Measurements from ENCODE around the gene SLC10A7.

The SLC10A7 gene

GRCh38 chr4:146428298-146428697 lies 93.4 kb downstream of the SLC10A7 start:
- no peak for DNase-seq (ENCODE audit: low read depth, low spot score)
- Histone ChIP-seq H3K4me1 (ENCODE audit: insufficient read depth, insufficient read length) (no peaks in the 10 kb centered on the region), H3K36me3 (ENCODE audit: insufficient read depth, insufficient read length, low read length) (no peaks in the 10 kb centered on the region), H3K4me3 (ENCODE audit: insufficient read length, low read depth) (no peak overlapping the region), H3K27me3 (ENCODE audit: insufficient read depth, insufficient read length) (no peaks in the 10 kb centered on the region), H3K9me3 (ENCODE audit: insufficient read depth, low read length) (no peaks in the 10 kb centered on the region), H3K9ac (ENCODE audit: insufficient read length, low read depth) (no peak overlapping the region)
- TF ChIP-seq SUZ12 (IDR thresholded peaks at IDR 0.05; ENCODE audit: extremely low read depth, insufficient read depth, insufficient read length) = no peak
- no peak for TF ChIP-seq YY1 (IDR thresholded peaks at IDR 0.05; ENCODE audit: insufficient read depth, insufficient read length)
- TF ChIP-seq ZNF274 (IDR thresholded peaks at IDR 0.05; ENCODE audit: low read depth, low read length) = no peak

- Histone ChIP-seq H3K4me3 (ENCODE audit: insufficient read length, low read depth) (no peak overlapping the region), H3K9me3 (ENCODE audit: insufficient read depth, low read length) (no peaks in the 10 kb centered on the region), H3K36me3 (ENCODE audit: insufficient read depth, insufficient read length, low read length) (no peaks in the 10 kb centered on the region), H3K9ac (ENCODE audit: insufficient read length, low read depth) (no peak overlapping the region), H3K27me3 (ENCODE audit: insufficient read depth, insufficient read length) (no peaks in the 10 kb centered on the region), H3K4me1 (ENCODE audit: insufficient read depth, insufficient read length) (no peaks in the 10 kb centered on the region)
- no peak for TF ChIP-seq YY1 (IDR thresholded peaks at IDR 0.05; ENCODE audit: insufficient read depth, insufficient read length)
- TF ChIP-seq ZNF274 (IDR thresholded peaks at IDR 0.05; ENCODE audit: low read depth, low read length) = no peak
- no peak for TF ChIP-seq SUZ12 (IDR thresholded peaks at IDR 0.05; ENCODE audit: extremely low read depth, insufficient read depth, insufficient read length)
- DNase-seq (ENCODE audit: low read depth, low spot score) = no peak
These were observed 103.9 kb downstream of the SLC10A7 start for GRCh38 chr4:146417822-146418221.

GRCh38 chr4:146415829-146416228 lies 105.9 kb downstream of the SLC10A7 start:
- no peaks in the 10 kb centered on the region for H3K9me3 ChIP-seq (ENCODE audit: insufficient read depth, low read length)
- no peaks in the 10 kb centered on the region for H3K27me3 ChIP-seq (ENCODE audit: insufficient read depth, insufficient read length)
- no peaks in the 10 kb centered on the region for H3K36me3 ChIP-seq (ENCODE audit: insufficient read depth, insufficient read length, low read length)
- DNase-seq (ENCODE audit: low read depth, low spot score) = no peak
- no peak for TF ChIP-seq SUZ12 (IDR thresholded peaks at IDR 0.05; ENCODE audit: extremely low read depth, insufficient read depth, insufficient read length)
- no peak for TF ChIP-seq ZNF274 (IDR thresholded peaks at IDR 0.05; ENCODE audit: low read depth, low read length)
- no peak for TF ChIP-seq YY1 (IDR thresholded peaks at IDR 0.05; ENCODE audit: insufficient read depth, insufficient read length)
- H3K4me1 ChIP-seq (ENCODE audit: insufficient read depth, insufficient read length) = no peaks in the 10 kb centered on the region
- no peak overlapping the region for H3K4me3 ChIP-seq (ENCODE audit: insufficient read length, low read depth)
- H3K9ac ChIP-seq (ENCODE audit: insufficient read length, low read depth) = no peak overlapping the region

- H3K36me3 ChIP-seq (ENCODE audit: insufficient read depth, insufficient read length, low read length) = no peaks in the 10 kb centered on the region
- H3K9ac ChIP-seq (ENCODE audit: insufficient read length, low read depth) = no peak overlapping the region
- no peak for TF ChIP-seq SUZ12 (IDR thresholded peaks at IDR 0.05; ENCODE audit: extremely low read depth, insufficient read depth, insufficient read length)
- no peak for TF ChIP-seq ZNF274 (IDR thresholded peaks at IDR 0.05; ENCODE audit: low read depth, low read length)
- no peak for TF ChIP-seq YY1 (IDR thresholded peaks at IDR 0.05; ENCODE audit: insufficient read depth, insufficient read length)
- H3K9me3 ChIP-seq (ENCODE audit: insufficient read depth, low read length) = no peaks in the 10 kb centered on the region
- H3K4me1 ChIP-seq (ENCODE audit: insufficient read depth, insufficient read length) = no peaks in the 10 kb centered on the region
- H3K4me3 ChIP-seq (ENCODE audit: insufficient read length, low read depth) = no peak overlapping the region
- H3K27me3 ChIP-seq (ENCODE audit: insufficient read depth, insufficient read length) = no peaks in the 10 kb centered on the region
- DNase-seq (ENCODE audit: low read depth, low spot score) = no peak
These were observed 114.1 kb downstream of the SLC10A7 start for GRCh38 chr4:146407669-146408084.

GRCh38 chr4:146407257-146407656 lies 114.5 kb downstream of the SLC10A7 start:
- no peaks in the 10 kb centered on the region for H3K27me3 ChIP-seq (ENCODE audit: insufficient read depth, insufficient read length)

GRCh38 chr4:146401274-146401673 lies 120.5 kb downstream of the SLC10A7 start:
- DNase-seq (ENCODE audit: low read depth, low spot score) = no peak
- TF ChIP-seq ZNF274 (IDR thresholded peaks at IDR 0.05; ENCODE audit: low read depth, low read length) = no peak
- no peak for TF ChIP-seq SUZ12 (IDR thresholded peaks at IDR 0.05; ENCODE audit: extremely low read depth, insufficient read depth, insufficient read length)
- no peak for TF ChIP-seq YY1 (IDR thresholded peaks at IDR 0.05; ENCODE audit: insufficient read depth, insufficient read length)
- Histone ChIP-seq H3K9ac (ENCODE audit: insufficient read length, low read depth) (no peak overlapping the region), H3K9me3 (ENCODE audit: insufficient read depth, low read length) (no peaks in the 10 kb centered on the region), H3K4me3 (ENCODE audit: insufficient read length, low read depth) (no peak overlapping the region), H3K27me3 (ENCODE audit: insufficient read depth, insufficient read length) (no peaks in the 10 kb centered on the region), H3K4me1 (ENCODE audit: insufficient read depth, insufficient read length) (no peaks in the 10 kb centered on the region), H3K36me3 (ENCODE audit: insufficient read depth, insufficient read length, low read length) (no peaks in the 10 kb centered on the region)

More at GRCh38 chr4:146407257-146407656, 114.5 kb downstream of the SLC10A7 start:
- Histone ChIP-seq H3K4me3 (ENCODE audit: insufficient read length, low read depth) (no peak overlapping the region), H3K9me3 (ENCODE audit: insufficient read depth, low read length) (no peaks in the 10 kb centered on the region), H3K36me3 (ENCODE audit: insufficient read depth, insufficient read length, low read length) (no peaks in the 10 kb centered on the region), H3K4me1 (ENCODE audit: insufficient read depth, insufficient read length) (no peaks in the 10 kb centered on the region), H3K9ac (ENCODE audit: insufficient read length, low read depth) (no peak overlapping the region)
- TF ChIP-seq ZNF274 (IDR thresholded peaks at IDR 0.05; ENCODE audit: low read depth, low read length) = no peak
- no peak for DNase-seq (ENCODE audit: low read depth, low spot score)

- H3K9ac ChIP-seq (ENCODE audit: insufficient read length, low read depth) = no peak overlapping the region
- no peak for TF ChIP-seq SUZ12 (IDR thresholded peaks at IDR 0.05; ENCODE audit: extremely low read depth, insufficient read depth, insufficient read length)
- no peak for TF ChIP-seq ZNF274 (IDR thresholded peaks at IDR 0.05; ENCODE audit: low read depth, low read length)
- TF ChIP-seq YY1 (IDR thresholded peaks at IDR 0.05; ENCODE audit: insufficient read depth, insufficient read length) = no peak
These were observed 122.8 kb downstream of the SLC10A7 start for GRCh38 chr4:146398896-146399445.

More at GRCh38 chr4:146398896-146399445, 122.8 kb downstream of the SLC10A7 start:
- DNase-seq (ENCODE audit: low read depth, low spot score) = no peak
- Histone ChIP-seq H3K4me3 (ENCODE audit: insufficient read length, low read depth) (no peak overlapping the region), H3K27me3 (ENCODE audit: insufficient read depth, insufficient read length) (no peaks in the 10 kb centered on the region), H3K4me1 (ENCODE audit: insufficient read depth, insufficient read length) (no peaks in the 10 kb centered on the region), H3K9me3 (ENCODE audit: insufficient read depth, low read length) (no peaks in the 10 kb centered on the region), H3K36me3 (ENCODE audit: insufficient read depth, insufficient read length, low read length) (no peaks in the 10 kb centered on the region)
